Natural killer cell treated with Interleukin-12 subunit alpha and Interleukin-12 subunit beta and Interleukin-15 and Interleukin-18, amount 100 ng/mL, for 72 hours (primary cell): ENCODE data around the gene SOD1. TPM values are rescaled to one million over a fixed set of nuclear protein-coding genes. Genes with fewer than 3 reads are reported as not detected.
A peak's percentile ranks its signal among the peaks of the same experiment; 100 is the strongest.
"Not testable (repeated sequence)": the region's sequence is repeated elsewhere in the genome, so short reads cannot be mapped to it uniquely, and the experiment has no call there.

ENCODE experiments used
- ATAC-seq, 2 donors: fragments of 150-1000 bp; cut with Tn5 transposase in 1 of 2; sonication (Bioruptor Pico), chemical (Tn5 transposase) in 1 of 2; 2 replicates each; pipeline ENCODE4 v1.10.0; 2021
- DNase-seq: peaks from one replicate; pipeline ENCODE4 v3.0.0; 2022; ENCODE audit warnings: low spot score
- H3K27ac Mint-ChIP-seq, 2 donors: 1 replicate in 1 of 2; 2 replicates in 1 of 2; pipeline ENCODE4 v1.8.0; 2022; ENCODE audit warnings: mixed read lengths in 2 of 2, mild to moderate bottlenecking in 1 of 2, moderate library complexity in 1 of 2
- H3K27me3 Mint-ChIP-seq, 2 donors: 1 replicate in 1 of 2; 2 replicates in 1 of 2; pipeline ENCODE4 v1.8.0; 2022; ENCODE audit warnings: mixed read lengths in 2 of 2
- H3K36me3 Mint-ChIP-seq: one replicate; pipeline ENCODE4 v1.8.0; 2022; ENCODE audit warnings: mixed read lengths
- H3K4me1 Mint-ChIP-seq, 2 donors: 1 replicate in 1 of 2; 2 replicates in 1 of 2; pipeline ENCODE4 v1.8.0; 2022; ENCODE audit warnings: low read depth in 2 of 2, mixed read lengths in 2 of 2, mild to moderate bottlenecking in 1 of 2
- H3K4me3 Mint-ChIP-seq: one replicate; pipeline ENCODE4 v1.8.0; 2022; ENCODE audit warnings: mixed read lengths
- H3K9me3 Mint-ChIP-seq: 2 replicates; pipeline ENCODE4 v1.8.0; 2022; ENCODE audit warnings: mixed read lengths
- total RNA-seq, 2 donors: library from RNA; stranded (reverse); gene quantifications; one replicate each; pipeline ENCODE4 v1.2.3, GENCODE V29; 2022

Gene SOD1
- total RNA-seq, 2 donors from 2014 or later, result 209 to 228 TPM

GRCh38 chr21:31665397-31665796, 5.9 kb downstream of the SOD1 start:
- peaks cover 46 to 58% of the 10 kb centered on the region in 2 donors for H3K4me1 Mint-ChIP-seq
- H3K36me3 Mint-ChIP-seq, result peaks cover 42% of the 10 kb centered on the region
- peak; percentile 65 for DNase-seq
- peak overlapping the region; percentile 78 for H3K4me3 Mint-ChIP-seq
- peak; percentile 80 to 88 for ATAC-seq
- peak overlapping the region; percentile 83 to 86 for H3K27ac Mint-ChIP-seq
- H3K9me3 Mint-ChIP-seq, result no peaks in the 10 kb centered on the region
- no peaks in the 10 kb centered on the region for H3K27me3 Mint-ChIP-seq

GRCh38 chr21:31665869-31666268, 6.4 kb downstream of the SOD1 start:
- H3K27ac Mint-ChIP-seq, result peak overlapping the region; percentile 83 to 86
- not testable (repeated sequence) for DNase-seq, H3K9me3 Mint-ChIP-seq, H3K27me3 Mint-ChIP-seq, ATAC-seq
- peaks cover 47 to 54% of the 10 kb centered on the region in 2 donors for H3K4me1 Mint-ChIP-seq
- peaks cover 47% of the 10 kb centered on the region for H3K36me3 Mint-ChIP-seq
- peak overlapping the region; percentile 83 for H3K4me3 Mint-ChIP-seq

GRCh38 chr21:31666445-31667010, 7.0 kb downstream of the SOD1 start:
- peaks cover 43 to 47% of the 10 kb centered on the region in 2 donors for H3K4me1 Mint-ChIP-seq
- H3K4me3 Mint-ChIP-seq, result peak overlapping the region; percentile 83
- H3K9me3 Mint-ChIP-seq, result no peaks in the 10 kb centered on the region
- peak overlapping the region; percentile 83 to 86 for H3K27ac Mint-ChIP-seq
- no peaks in the 10 kb centered on the region for H3K27me3 Mint-ChIP-seq
- ATAC-seq (peak in 1 of 2 donors; percentile 39), DNase-seq (no peak)
- peaks cover 50% of the 10 kb centered on the region for H3K36me3 Mint-ChIP-seq

GRCh38 chr21:31667132-31667531, 7.6 kb downstream of the SOD1 start:
- ATAC-seq (peak in 1 of 2 donors; percentile 58), DNase-seq (no peak)
- Mint-ChIP-seq H3K4me1 (peaks cover 42 to 43% of the 10 kb centered on the region in 2 donors), H3K36me3 (peaks cover 47% of the 10 kb centered on the region), H3K9me3 (no peaks in the 10 kb centered on the region), H3K27me3 (no peaks in the 10 kb centered on the region), H3K4me3 (peak overlapping the region; percentile 83), H3K27ac (peak overlapping the region; percentile 83 to 86)

- peaks cover 46% of the 10 kb centered on the region for H3K36me3 Mint-ChIP-seq
- no peak for ATAC-seq
- peaks cover 44 to 46% of the 10 kb centered on the region in 2 donors for H3K4me1 Mint-ChIP-seq
- H3K4me3 Mint-ChIP-seq, result peak overlapping the region; percentile 83
- peak overlapping the region; percentile 83 to 86 for H3K27ac Mint-ChIP-seq
- no peak for DNase-seq
- H3K9me3 Mint-ChIP-seq, result no peaks in the 10 kb centered on the region
- H3K27me3 Mint-ChIP-seq, result no peaks in the 10 kb centered on the region
Measured at GRCh38 chr21:31667639-31668038, 8.1 kb downstream of the SOD1 start.

GRCh38 chr21:31668651-31669491, 9.4 kb downstream of the SOD1 start:
- Mint-ChIP-seq H3K9me3 (no peaks in the 10 kb centered on the region), H3K36me3 (peaks cover 46% of the 10 kb centered on the region), H3K27ac (peak overlapping the region; percentile 83 to 86), H3K4me1 (peaks cover 47% of the 10 kb centered on the region in 2 donors), H3K27me3 (no peaks in the 10 kb centered on the region), H3K4me3 (peak overlapping the region; percentile 64)
- DNase-seq (no peak), ATAC-seq (peak; percentile 45 to 47)

- ATAC-seq (no peak), DNase-seq (no peak)
- peaks cover 40% of the 10 kb centered on the region for H3K36me3 Mint-ChIP-seq
- H3K4me1 Mint-ChIP-seq, result peaks cover 39 to 41% of the 10 kb centered on the region in 2 donors
- peak overlapping the region in 1 of 2 donors; percentile 86 for H3K27ac Mint-ChIP-seq
- H3K9me3 Mint-ChIP-seq, result no peaks in the 10 kb centered on the region
- no peak overlapping the region for H3K4me3 Mint-ChIP-seq
- no peaks in the 10 kb centered on the region for H3K27me3 Mint-ChIP-seq
Measured at GRCh38 chr21:31670070-31670469, 10.6 kb downstream of the SOD1 start.

- no peak for DNase-seq
- ATAC-seq, result no peak
- peaks cover 30 to 32% of the 10 kb centered on the region in 2 donors for H3K4me1 Mint-ChIP-seq
- H3K27ac Mint-ChIP-seq, result peak overlapping the region; percentile 12 to 17
- no peaks in the 10 kb centered on the region for H3K9me3 Mint-ChIP-seq
- peaks cover 34% of the 10 kb centered on the region for H3K36me3 Mint-ChIP-seq
- H3K27me3 Mint-ChIP-seq, result no peaks in the 10 kb centered on the region
- no peak overlapping the region for H3K4me3 Mint-ChIP-seq
Measured at GRCh38 chr21:31671146-31671716, 11.7 kb downstream of the SOD1 start.

GRCh38 chr21:31671931-31672330, 12.4 kb downstream of the SOD1 start:
- H3K9me3 Mint-ChIP-seq, result no peaks in the 10 kb centered on the region
- ATAC-seq (peak in 1 of 2 donors; percentile 15), DNase-seq (no peak)
- peak overlapping the region; percentile 12 to 17 for H3K27ac Mint-ChIP-seq
- H3K27me3 Mint-ChIP-seq, result no peaks in the 10 kb centered on the region
- no peak overlapping the region for H3K4me3 Mint-ChIP-seq
- H3K36me3 Mint-ChIP-seq, result peaks cover 27% of the 10 kb centered on the region
- H3K4me1 Mint-ChIP-seq, result peaks cover 23 to 25% of the 10 kb centered on the region in 2 donors

- H3K27ac Mint-ChIP-seq, result no peak overlapping the region
- ATAC-seq (no peak), DNase-seq (no peak)
- no peaks in the 10 kb centered on the region for H3K9me3 Mint-ChIP-seq
- H3K4me3 Mint-ChIP-seq, result no peak overlapping the region
- H3K4me1 Mint-ChIP-seq, result peaks cover 16 to 18% of the 10 kb centered on the region in 2 donors
- H3K36me3 Mint-ChIP-seq, result peaks cover 22% of the 10 kb centered on the region
- no peaks in the 10 kb centered on the region for H3K27me3 Mint-ChIP-seq
Measured at GRCh38 chr21:31673321-31673912, 13.9 kb downstream of the SOD1 start.

- ATAC-seq, result no peak
- Mint-ChIP-seq H3K9me3 (no peaks in the 10 kb centered on the region), H3K4me1 (peaks cover 4 to 12% of the 10 kb centered on the region in 2 donors), H3K27me3 (no peaks in the 10 kb centered on the region), H3K27ac (no peak overlapping the region), H3K4me3 (no peak overlapping the region), H3K36me3 (peaks cover 12% of the 10 kb centered on the region)
- no peak for DNase-seq
Measured at GRCh38 chr21:31675318-31675717, 15.8 kb downstream of the SOD1 start.

- ATAC-seq (no peak), DNase-seq (no peak)
- H3K9me3 Mint-ChIP-seq, result no peaks in the 10 kb centered on the region
- peaks cover 4 to 8% of the 10 kb centered on the region in 2 donors for H3K4me1 Mint-ChIP-seq
- H3K27me3 Mint-ChIP-seq, result no peaks in the 10 kb centered on the region
- H3K27ac Mint-ChIP-seq, result no peak overlapping the region
- peaks cover 7% of the 10 kb centered on the region for H3K36me3 Mint-ChIP-seq
- no peak overlapping the region for H3K4me3 Mint-ChIP-seq
Measured at GRCh38 chr21:31675960-31676359, 16.5 kb downstream of the SOD1 start.

GRCh38 chr21:31677047-31677446, 17.6 kb downstream of the SOD1 start:
- no peaks in the 10 kb centered on the region for H3K36me3 Mint-ChIP-seq
- H3K27me3 Mint-ChIP-seq, result no peaks in the 10 kb centered on the region
- no peak for ATAC-seq
- peaks cover 4 to 5% of the 10 kb centered on the region in 2 donors for H3K4me1 Mint-ChIP-seq
- H3K9me3 Mint-ChIP-seq, result no peaks in the 10 kb centered on the region
- H3K4me3 Mint-ChIP-seq, result no peak overlapping the region
- DNase-seq, result no peak
- no peak overlapping the region for H3K27ac Mint-ChIP-seq
